HepG2 (cell line): ENCODE results near the gene HNRNPUL2. TPM values are rescaled to one million over a fixed set of nuclear protein-coding genes. Genes with fewer than 3 reads are reported as not detected.

Experiments
- CBX5 ChIP-seq: sonication (generic); formaldehyde crosslinking; IDR thresholded peaks from 2 replicates; pipeline ENCODE4 v1.4.0; 2020; ENCODE audit warnings: missing genetic modification reagents, borderline replicate concordance
- GABPA ChIP-seq, 2 experiments: IDR thresholded peaks; 2 replicates each; pipeline ENCODE4 v1.6.1; 2011 to 2016; ENCODE audit warnings: low read depth in 2 of 2, low read length in 1 of 2, missing biosample characterization in 1 of 2, missing genetic modification characterization in 1 of 2
- HNRNPH1 ChIP-seq: fragments of 200-400 bp; formaldehyde crosslinking; optimal IDR thresholded peaks from 2 replicates; pipeline ENCODE3; 2017; ENCODE audit warnings: mild to moderate bottlenecking, low read depth, low read length
- KMT2A ChIP-seq: sonication (generic); formaldehyde crosslinking; IDR thresholded peaks from 2 replicates; pipeline ENCODE4 v1.4.0; 2020; ENCODE audit warnings: missing genetic modification reagents
- MEF2D ChIP-seq: sonication (generic); formaldehyde crosslinking; IDR thresholded peaks from 2 replicates; pipeline ENCODE4 v1.5.1; 2020; ENCODE audit warnings: mild to moderate bottlenecking, missing genetic modification reagents
- MXD4 ChIP-seq: IDR thresholded peaks from 2 replicates; pipeline ENCODE4 v1.6.1; 2016; ENCODE audit warnings: mild to moderate bottlenecking, missing biosample characterization, missing genetic modification reagents
- NFE2L1 ChIP-seq: sonication (generic); formaldehyde crosslinking; IDR thresholded peaks from 2 replicates; pipeline ENCODE4 v1.4.0; 2020; ENCODE audit warnings: missing genetic modification reagents, mild to moderate bottlenecking, borderline replicate concordance
- NR2C2 ChIP-seq: sonication (generic); formaldehyde crosslinking; IDR thresholded peaks from 2 replicates; pipeline ENCODE4 v1.4.0; 2020; ENCODE audit warnings: missing genetic modification reagents, mild to moderate bottlenecking, moderate library complexity, borderline replicate concordance
- PHF5A ChIP-seq: IDR thresholded peaks from one replicate; pipeline ENCODE4 v1.6.1; 2018; ENCODE audit warnings: low read depth, missing genetic modification reagents; ENCODE audit not compliant: unreplicated experiment
- PHF8 ChIP-seq: sonication (generic); formaldehyde crosslinking; IDR thresholded peaks from 2 replicates; pipeline ENCODE4 v1.5.0; 2020; ENCODE audit warnings: missing genetic modification reagents
- RELA ChIP-seq: sonication (generic); formaldehyde crosslinking; IDR thresholded peaks from 2 replicates; pipeline ENCODE4 v1.4.0; 2020; ENCODE audit warnings: missing genetic modification reagents
- SALL2 ChIP-seq: sonication (generic); formaldehyde crosslinking; IDR thresholded peaks from 2 replicates; pipeline ENCODE4 v1.8.1; 2023; ENCODE audit warnings: mild to moderate bottlenecking, missing genetic modification reagents, inconsistent platforms
- SMAD1 ChIP-seq: sonication (generic); formaldehyde crosslinking; IDR thresholded peaks from 2 replicates; pipeline ENCODE4 v1.4.0; 2020; ENCODE audit warnings: missing genetic modification reagents, low read depth, mild to moderate bottlenecking, borderline replicate concordance
- ZMYM3 ChIP-seq: sonication (generic); formaldehyde crosslinking; IDR thresholded peaks from 2 replicates; pipeline ENCODE4 v1.5.1; 2020; ENCODE audit warnings: mild to moderate bottlenecking, missing genetic modification reagents
- ZNF224 ChIP-seq: sonication (generic); formaldehyde crosslinking; IDR thresholded peaks from 2 replicates; pipeline ENCODE4 v1.5.0; 2020; ENCODE audit warnings: mild to moderate bottlenecking, missing genetic modification reagents
- ZNF33A ChIP-seq: sonication (generic); formaldehyde crosslinking; IDR thresholded peaks from 2 replicates; pipeline ENCODE4 v1.5.1; 2020; ENCODE audit warnings: missing genetic modification reagents, mild to moderate bottlenecking, moderate library complexity, borderline replicate concordance
- ZNF543 ChIP-seq: sonication (generic); formaldehyde crosslinking; IDR thresholded peaks from 2 replicates; pipeline ENCODE4 v1.4.0; 2020; ENCODE audit warnings: mild to moderate bottlenecking, missing genetic modification reagents
- ZNF749 ChIP-seq: sonication (generic); formaldehyde crosslinking; IDR thresholded peaks from 2 replicates; pipeline ENCODE4 v1.8.0; 2022; ENCODE audit warnings: mild to moderate bottlenecking, missing genetic modification reagents, moderate library complexity, borderline replicate concordance
- ZNF782 ChIP-seq: sonication (generic); formaldehyde crosslinking; IDR thresholded peaks from 2 replicates; pipeline ENCODE4 v1.4.0; 2020; ENCODE audit warnings: missing genetic modification reagents, mild to moderate bottlenecking, borderline replicate concordance
- ZSCAN31 ChIP-seq: sonication (generic); formaldehyde crosslinking; IDR thresholded peaks from 2 replicates; pipeline ENCODE4 v1.5.0; 2020; ENCODE audit warnings: low read depth, mild to moderate bottlenecking, missing genetic modification reagents
- polyA plus RNA-seq, 8 experiments: library from polyadenylated mRNA; depleted of rRNA in 3 of 8; stranded (reverse) in 7 of 8; unstranded in 1 of 8; fragments of >200 nt; fragmentation: Illumina TruSeq in 4 of 8; extraction: Trizol in 4 of 8; gene quantifications; 2 replicates each; pipeline versions ENCODE4 v1.2.1 to v1.2.3, GENCODE V29; 2011 to 2016; ENCODE audit warnings: low read depth in 4 of 8, missing spikeins in 1 of 8, mixed read lengths in 1 of 8; ENCODE audit not compliant: insufficient read depth in 1 of 8
- total RNA-seq, 5 experiments: library from RNA; depleted of rRNA; stranded (reverse); fragments of >200 nt; fragmentation: Illumina TruSeq; extraction: Trizol; gene quantifications; 2 replicates each; pipeline ENCODE4 v1.2.3, GENCODE V29; 2016; ENCODE audit warnings: low read depth in 1 of 5
- TF ChIP-seq, protein P1 (sequence below): sonication (generic); formaldehyde crosslinking; IDR thresholded peaks from 2 replicates; pipeline ENCODE4 v1.5.0; 2020; ENCODE audit warnings: mild to moderate bottlenecking, missing genetic modification reagents, borderline replicate concordance

HNRNPUL2 gene
- total and polyA plus RNA-seq, 2 of the 13 experiments (the other 11 are each of a cell fraction or from before 2014, with no cell fraction given): 8.4 to 9.6 TPM

- TF ChIP-seq, protein P1, sequence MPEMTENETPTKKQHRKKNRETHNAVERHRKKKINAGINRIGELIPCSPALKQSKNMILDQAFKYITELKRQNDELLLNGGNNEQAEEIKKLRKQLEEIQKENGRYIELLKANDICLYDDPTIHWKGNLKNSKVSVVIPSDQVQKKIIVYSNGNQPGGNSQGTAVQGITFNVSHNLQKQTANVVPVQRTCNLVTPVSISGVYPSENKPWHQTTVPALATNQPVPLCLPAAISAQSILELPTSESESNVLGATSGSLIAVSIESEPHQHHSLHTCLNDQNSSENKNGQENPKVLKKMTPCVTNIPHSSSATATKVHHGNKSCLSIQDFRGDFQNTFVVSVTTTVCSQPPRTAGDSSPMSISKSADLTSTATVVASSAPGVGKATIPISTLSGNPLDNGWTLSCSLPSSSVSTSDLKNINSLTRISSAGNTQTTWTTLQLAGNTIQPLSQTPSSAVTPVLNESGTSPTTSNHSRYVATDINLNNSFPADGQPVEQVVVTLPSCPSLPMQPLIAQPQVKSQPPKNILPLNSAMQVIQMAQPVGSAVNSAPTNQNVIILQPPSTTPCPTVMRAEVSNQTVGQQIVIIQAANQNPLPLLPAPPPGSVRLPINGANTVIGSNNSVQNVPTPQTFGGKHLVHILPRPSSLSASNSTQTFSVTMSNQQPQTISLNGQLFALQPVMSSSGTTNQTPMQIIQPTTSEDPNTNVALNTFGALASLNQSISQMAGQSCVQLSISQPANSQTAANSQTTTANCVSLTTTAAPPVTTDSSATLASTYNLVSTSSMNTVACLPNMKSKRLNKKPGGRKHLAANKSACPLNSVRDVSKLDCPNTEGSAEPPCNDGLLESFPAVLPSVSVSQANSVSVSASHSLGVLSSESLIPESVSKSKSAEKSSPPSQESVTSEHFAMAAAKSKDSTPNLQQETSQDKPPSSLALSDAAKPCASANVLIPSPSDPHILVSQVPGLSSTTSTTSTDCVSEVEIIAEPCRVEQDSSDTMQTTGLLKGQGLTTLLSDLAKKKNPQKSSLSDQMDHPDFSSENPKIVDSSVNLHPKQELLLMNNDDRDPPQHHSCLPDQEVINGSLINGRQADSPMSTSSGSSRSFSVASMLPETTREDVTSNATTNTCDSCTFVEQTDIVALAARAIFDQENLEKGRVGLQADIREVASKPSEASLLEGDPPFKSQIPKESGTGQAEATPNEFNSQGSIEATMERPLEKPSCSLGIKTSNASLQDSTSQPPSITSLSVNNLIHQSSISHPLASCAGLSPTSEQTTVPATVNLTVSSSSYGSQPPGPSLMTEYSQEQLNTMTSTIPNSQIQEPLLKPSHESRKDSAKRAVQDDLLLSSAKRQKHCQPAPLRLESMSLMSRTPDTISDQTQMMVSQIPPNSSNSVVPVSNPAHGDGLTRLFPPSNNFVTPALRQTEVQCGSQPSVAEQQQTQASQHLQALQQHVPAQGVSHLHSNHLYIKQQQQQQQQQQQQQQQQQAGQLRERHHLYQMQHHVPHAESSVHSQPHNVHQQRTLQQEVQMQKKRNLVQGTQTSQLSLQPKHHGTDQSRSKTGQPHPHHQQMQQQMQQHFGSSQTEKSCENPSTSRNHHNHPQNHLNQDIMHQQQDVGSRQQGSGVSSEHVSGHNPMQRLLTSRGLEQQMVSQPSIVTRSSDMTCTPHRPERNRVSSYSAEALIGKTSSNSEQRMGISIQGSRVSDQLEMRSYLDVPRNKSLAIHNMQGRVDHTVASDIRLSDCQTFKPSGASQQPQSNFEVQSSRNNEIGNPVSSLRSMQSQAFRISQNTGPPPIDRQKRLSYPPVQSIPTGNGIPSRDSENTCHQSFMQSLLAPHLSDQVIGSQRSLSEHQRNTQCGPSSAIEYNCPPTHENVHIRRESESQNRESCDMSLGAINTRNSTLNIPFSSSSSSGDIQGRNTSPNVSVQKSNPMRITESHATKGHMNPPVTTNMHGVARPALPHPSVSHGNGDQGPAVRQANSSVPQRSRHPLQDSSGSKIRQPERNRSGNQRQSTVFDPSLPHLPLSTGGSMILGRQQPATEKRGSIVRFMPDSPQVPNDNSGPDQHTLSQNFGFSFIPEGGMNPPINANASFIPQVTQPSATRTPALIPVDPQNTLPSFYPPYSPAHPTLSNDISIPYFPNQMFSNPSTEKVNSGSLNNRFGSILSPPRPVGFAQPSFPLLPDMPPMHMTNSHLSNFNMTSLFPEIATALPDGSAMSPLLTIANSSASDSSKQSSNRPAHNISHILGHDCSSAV (CRISPR knock-in tag): no peak
- TF ChIP-seq ZNF543 (CRISPR knock-in tag): peak; percentile 85
- peak; percentile 60 for TF ChIP-seq PHF5A (CRISPR knock-in tag)
- no peak for TF ChIP-seq NFE2L1
- peak; percentile 56; the same call in 1 of the 2 replicates for TF ChIP-seq ZNF224 (CRISPR knock-in tag)
- TF ChIP-seq ZSCAN31: peak; percentile 69
- TF ChIP-seq SALL2 (CRISPR knock-in tag): 0 out of 2 replicates have a peak, but pooled peaks have one; percentile 32
- peak; percentile 75; the same call in 1 of the 2 replicates for TF ChIP-seq ZNF782 (CRISPR knock-in tag)
- peak; percentile 48 for TF ChIP-seq ZMYM3 (CRISPR knock-in tag)
- peak; percentile 77 for TF ChIP-seq MEF2D (CRISPR knock-in tag)
- TF ChIP-seq ZNF749 (CRISPR knock-in tag): 0 out of 2 replicates have a peak, but pooled peaks have one; percentile 21
- TF ChIP-seq KMT2A: peak; percentile 95
- TF ChIP-seq PHF8 (CRISPR knock-in tag): peak; percentile 92
- peak; percentile 72 for TF ChIP-seq NR2C2
- 0 out of 2 replicates have a peak, but pooled peaks have one; percentile 20 for TF ChIP-seq RELA (CRISPR knock-in tag)
- 0 out of 2 replicates have a peak, but pooled peaks have one; percentile 28 for TF ChIP-seq CBX5 (CRISPR knock-in tag)
- no peak for TF ChIP-seq ZNF33A (CRISPR knock-in tag)
- peak; percentile 42; the same call in 1 of the 2 replicates for TF ChIP-seq MXD4
- peak; percentile 51 for TF ChIP-seq HNRNPH1
- TF ChIP-seq SMAD1: no peak
- peak; percentile 90 for TF ChIP-seq GABPA (IDR thresholded peaks at IDR 0.05; ENCODE audit: low read depth, low read length)
- TF ChIP-seq GABPA (CRISPR knock-in tag; IDR thresholded peaks at IDR 0.05; ENCODE audit: low read depth): peak; percentile 97
These were observed 48.2 kb downstream of the HNRNPUL2 start, which contains the start of gene UBXN1 (continued) for GRCh38 chr11:62678770-62679696.
